Large intestine (tissue), 3 donors: ENCODE measurements around the gene KIF6. TPM values are rescaled to one million over a fixed set of nuclear protein-coding genes. Genes with fewer than 3 reads are reported as not detected.
"Not testable (repeated sequence)": the region's sequence is repeated elsewhere in the genome, so short reads cannot be mapped to it uniquely, and the experiment has no call there.

Experiments
- DNase-seq, 2 donors: peaks; one replicate each; pipeline versions ENCODE4 v3.0.0 to v3.0.0-alpha.2; 2013
- H3K27ac ChIP-seq: one replicate; pipeline ENCODE4 v1.5.1; 2013; ENCODE audit warnings: low read length
- H3K27me3 ChIP-seq: 2 replicates; pipeline ENCODE4 v1.6.1; 2013; ENCODE audit warnings: low read length; ENCODE audit not compliant: control insufficient read depth, insufficient read depth
- H3K36me3 ChIP-seq: 2 replicates; pipeline ENCODE4 v1.6.1; 2013; ENCODE audit warnings: low read length; ENCODE audit not compliant: control insufficient read depth, insufficient read depth
- H3K4me1 ChIP-seq: one replicate; pipeline ENCODE4 v1.6.1; 2013; ENCODE audit warnings: low read length; ENCODE audit not compliant: control insufficient read depth, insufficient read depth
- H3K4me3 ChIP-seq: one replicate; pipeline ENCODE4 v1.5.1; 2013; ENCODE audit warnings: low read length
- H3K9me3 ChIP-seq: one replicate; pipeline ENCODE4 v1.6.1; 2013; ENCODE audit warnings: mild to moderate bottlenecking, low read depth, low read length, moderate library complexity; ENCODE audit not compliant: control insufficient read depth
- whole genome bisulfite sequencing: methylation state at CpG from one replicate; pipeline ENCODE4 v1.1.5; 2013; ENCODE audit warnings: low lambda C conversion rate; ENCODE audit not compliant: insufficient coverage; 5-methylcytosine and 5-hydroxymethylcytosine counted together
- polyA plus RNA-seq: library from polyadenylated mRNA; unstranded; fragments of 120-200 nt; gene quantifications from one replicate; pipeline ENCODE4 v1.2.1, GENCODE V29; 2013

Gene KIF6
- polyA plus RNA-seq, 1 donor, result 0.70 TPM

GRCh38 chr6:39524007-39524406 lies 201.2 kb downstream of the KIF6 start:
- Histone ChIP-seq H3K4me3 (no peak overlapping the region), H3K27ac (no peak overlapping the region), H3K27me3 (peaks cover 3% of the 10 kb centered on the region), H3K36me3 (no peaks in the 10 kb centered on the region), H3K9me3 (no peaks in the 10 kb centered on the region), H3K4me1 (no peaks in the 10 kb centered on the region)
- 100% methylated on average over 1 of the region's 2 CpGs for WGBS
- no peak for DNase-seq

- DNase-seq, result no peak
- Histone ChIP-seq H3K27me3 (peaks cover 3% of the 10 kb centered on the region), H3K36me3 (no peaks in the 10 kb centered on the region), H3K27ac (no peak overlapping the region), H3K9me3 (no peaks in the 10 kb centered on the region), H3K4me3 (no peak overlapping the region), H3K4me1 (no peaks in the 10 kb centered on the region)
- 0% methylated on average over 1 of the region's 2 CpGs for WGBS
Observed at GRCh38 chr6:39521958-39522357, 203.2 kb downstream of the KIF6 start.

GRCh38 chr6:39520916-39521315 lies 204.3 kb downstream of the KIF6 start:
- Histone ChIP-seq H3K27ac (peak overlapping the region; percentile 8), H3K9me3 (no peaks in the 10 kb centered on the region), H3K27me3 (peaks cover 3% of the 10 kb centered on the region), H3K4me1 (no peaks in the 10 kb centered on the region), H3K4me3 (no peak overlapping the region), H3K36me3 (no peaks in the 10 kb centered on the region)
- no peak for DNase-seq
- WGBS, result no CpG with 5 or more reads among the region's 1 CpG

- DNase-seq, result no peak
- 100% methylated on average over 3 of the region's 5 CpGs for WGBS
- no peaks in the 10 kb centered on the region for H3K36me3 ChIP-seq
- H3K27me3 ChIP-seq, result peaks cover 3% of the 10 kb centered on the region
- H3K4me3 ChIP-seq, result no peak overlapping the region
- H3K9me3 ChIP-seq, result no peaks in the 10 kb centered on the region
- H3K27ac ChIP-seq, result no peak overlapping the region
- H3K4me1 ChIP-seq, result no peaks in the 10 kb centered on the region
Observed at GRCh38 chr6:39520411-39520810, 204.8 kb downstream of the KIF6 start.

- H3K27me3 ChIP-seq, result peaks cover 3% of the 10 kb centered on the region
- H3K27ac ChIP-seq, result no peak overlapping the region
- H3K9me3 ChIP-seq, result no peaks in the 10 kb centered on the region
- WGBS, result 63% methylated on average over 1 of the region's 2 CpGs
- DNase-seq, result no peak
- H3K4me3 ChIP-seq, result no peak overlapping the region
- H3K4me1 ChIP-seq, result no peaks in the 10 kb centered on the region
- H3K36me3 ChIP-seq, result no peaks in the 10 kb centered on the region
Observed at GRCh38 chr6:39518221-39518620, 207.0 kb downstream of the KIF6 start.

GRCh38 chr6:39517756-39518155 lies 207.5 kb downstream of the KIF6 start:
- Histone ChIP-seq H3K36me3 (no peaks in the 10 kb centered on the region), H3K4me3 (no peak overlapping the region), H3K27me3 (peaks cover 3% of the 10 kb centered on the region), H3K27ac (no peak overlapping the region), H3K4me1 (no peaks in the 10 kb centered on the region), H3K9me3 (no peaks in the 10 kb centered on the region)
- WGBS, result no CpG with 5 or more reads among the region's 1 CpG
- DNase-seq, result no peak

GRCh38 chr6:39516471-39516870 lies 208.7 kb downstream of the KIF6 start:
- Histone ChIP-seq H3K27ac (no peak overlapping the region), H3K4me1 (no peaks in the 10 kb centered on the region), H3K4me3 (no peak overlapping the region), H3K9me3 (no peaks in the 10 kb centered on the region), H3K27me3 (no peaks in the 10 kb centered on the region), H3K36me3 (no peaks in the 10 kb centered on the region)
- no peak for DNase-seq

- no peak for DNase-seq
- WGBS, result 60% methylated on average over 1 of the region's 4 CpGs
Observed at GRCh38 chr6:39515471-39515870, 209.7 kb downstream of the KIF6 start.

GRCh38 chr6:39515006-39515405 lies 210.2 kb downstream of the KIF6 start:
- 100% methylated on average over 2 of the region's 3 CpGs for WGBS
- H3K4me3 ChIP-seq, result no peak overlapping the region
- H3K4me1 ChIP-seq, result no peaks in the 10 kb centered on the region
- H3K27ac ChIP-seq, result no peak overlapping the region
- DNase-seq, result no peak
- no peaks in the 10 kb centered on the region for H3K27me3 ChIP-seq
- H3K9me3 ChIP-seq, result no peaks in the 10 kb centered on the region
- no peaks in the 10 kb centered on the region for H3K36me3 ChIP-seq

More at GRCh38 chr6:39515471-39515870, 209.7 kb downstream of the KIF6 start:
- H3K9me3 ChIP-seq, result no peaks in the 10 kb centered on the region
- no peaks in the 10 kb centered on the region for H3K27me3 ChIP-seq
- no peaks in the 10 kb centered on the region for H3K4me1 ChIP-seq
- H3K27ac ChIP-seq, result no peak overlapping the region
- H3K36me3 ChIP-seq, result no peaks in the 10 kb centered on the region
- H3K4me3 ChIP-seq, result no peak overlapping the region

- not testable (repeated sequence) for H3K9me3 ChIP-seq, H3K4me3 ChIP-seq, H3K36me3 ChIP-seq, H3K27me3 ChIP-seq, DNase-seq, H3K4me1 ChIP-seq, H3K27ac ChIP-seq
- no CpG with 5 or more reads among the region's 5 CpGs for WGBS
Observed at GRCh38 chr6:39509831-39510230, 215.4 kb downstream of the KIF6 start.

- Histone ChIP-seq H3K4me3 (no peak overlapping the region), H3K4me1 (no peaks in the 10 kb centered on the region), H3K9me3 (peaks cover 9% of the 10 kb centered on the region), H3K27me3 (no peaks in the 10 kb centered on the region), H3K36me3 (no peaks in the 10 kb centered on the region), H3K27ac (no peak overlapping the region)
- no peak for DNase-seq
- no CpG with 5 or more reads among the region's 9 CpGs for WGBS
Observed at GRCh38 chr6:39508515-39508914, 216.7 kb downstream of the KIF6 start.
